ENCODE results near the gene KCNB1. TPM values are rescaled to one million over a fixed set of nuclear protein-coding genes. Genes with fewer than 3 reads are reported as not detected.
A peak's percentile ranks its signal among the peaks of the same experiment; 100 is the strongest.

The KCNB1 gene
- polyA plus RNA-seq, 1 donor from 2014 or later = 3.6 TPM

GRCh38 chr20:49510562-49511122 lies 28.2 kb upstream of the KCNB1 start:
- Histone ChIP-seq H3K4me2 (ENCODE audit: low read length) (no peak overlapping the region), H3K27ac (ENCODE audit: low read length) (no peak overlapping the region), H3F3A (ENCODE audit: insufficient read depth, low read length, poor library complexity, severe bottlenecking) (no peaks in the 10 kb centered on the region), H2AFZ (ENCODE audit: low read depth, low read length) (no peak overlapping the region), H3K36me3 (ENCODE audit: insufficient read depth, low read length) (no peaks in the 10 kb centered on the region), H3K9me3 (ENCODE audit: low read length) (no peaks in the 10 kb centered on the region), H3K27me3 (ENCODE audit: insufficient read depth, low read depth, low read length) (no peaks in the 10 kb centered on the region), H3K4me3 (ENCODE audit: low read length) (no peak overlapping the region), H4K20me1 (ENCODE audit: insufficient read depth) (no peaks in the 10 kb centered on the region), H3K79me2 (replicated peaks; ENCODE audit: insufficient read depth, low read length) (no peaks in the 10 kb centered on the region), H3K9me2 (ENCODE audit: insufficient read depth, low read length) (no peaks in the 10 kb centered on the region), H3K9ac (ENCODE audit: low read length) (no peak overlapping the region)
- TF ChIP-seq SMC3 (conservative IDR thresholded peaks at IDR 0.05; ENCODE audit: poor library complexity) = no peak
- TF ChIP-seq, protein P1, sequence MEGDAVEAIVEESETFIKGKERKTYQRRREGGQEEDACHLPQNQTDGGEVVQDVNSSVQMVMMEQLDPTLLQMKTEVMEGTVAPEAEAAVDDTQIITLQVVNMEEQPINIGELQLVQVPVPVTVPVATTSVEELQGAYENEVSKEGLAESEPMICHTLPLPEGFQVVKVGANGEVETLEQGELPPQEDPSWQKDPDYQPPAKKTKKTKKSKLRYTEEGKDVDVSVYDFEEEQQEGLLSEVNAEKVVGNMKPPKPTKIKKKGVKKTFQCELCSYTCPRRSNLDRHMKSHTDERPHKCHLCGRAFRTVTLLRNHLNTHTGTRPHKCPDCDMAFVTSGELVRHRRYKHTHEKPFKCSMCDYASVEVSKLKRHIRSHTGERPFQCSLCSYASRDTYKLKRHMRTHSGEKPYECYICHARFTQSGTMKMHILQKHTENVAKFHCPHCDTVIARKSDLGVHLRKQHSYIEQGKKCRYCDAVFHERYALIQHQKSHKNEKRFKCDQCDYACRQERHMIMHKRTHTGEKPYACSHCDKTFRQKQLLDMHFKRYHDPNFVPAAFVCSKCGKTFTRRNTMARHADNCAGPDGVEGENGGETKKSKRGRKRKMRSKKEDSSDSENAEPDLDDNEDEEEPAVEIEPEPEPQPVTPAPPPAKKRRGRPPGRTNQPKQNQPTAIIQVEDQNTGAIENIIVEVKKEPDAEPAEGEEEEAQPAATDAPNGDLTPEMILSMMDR (IDR thresholded peaks at IDR 0.05; ENCODE audit: poor library complexity, severe bottlenecking) = no peak
- TF ChIP-seq TAF1 (IDR thresholded peaks at IDR 0.05; ENCODE audit: low read depth) = no peak
- no peak for TF ChIP-seq RAD21 (conservative IDR thresholded peaks at IDR 0.05)
- TF ChIP-seq MXI1 (conservative IDR thresholded peaks at IDR 0.05; ENCODE audit: poor library complexity, severe bottlenecking) = no peak
- TF ChIP-seq EZH2 (IDR thresholded peaks at IDR 0.05; ENCODE audit: borderline replicate concordance, insufficient read depth, low read length, poor library complexity, severe bottlenecking) = no peak
- no peak for TF ChIP-seq POLR2AphosphoS5 (IDR thresholded peaks at IDR 0.05)
- TF ChIP-seq, protein P2, sequence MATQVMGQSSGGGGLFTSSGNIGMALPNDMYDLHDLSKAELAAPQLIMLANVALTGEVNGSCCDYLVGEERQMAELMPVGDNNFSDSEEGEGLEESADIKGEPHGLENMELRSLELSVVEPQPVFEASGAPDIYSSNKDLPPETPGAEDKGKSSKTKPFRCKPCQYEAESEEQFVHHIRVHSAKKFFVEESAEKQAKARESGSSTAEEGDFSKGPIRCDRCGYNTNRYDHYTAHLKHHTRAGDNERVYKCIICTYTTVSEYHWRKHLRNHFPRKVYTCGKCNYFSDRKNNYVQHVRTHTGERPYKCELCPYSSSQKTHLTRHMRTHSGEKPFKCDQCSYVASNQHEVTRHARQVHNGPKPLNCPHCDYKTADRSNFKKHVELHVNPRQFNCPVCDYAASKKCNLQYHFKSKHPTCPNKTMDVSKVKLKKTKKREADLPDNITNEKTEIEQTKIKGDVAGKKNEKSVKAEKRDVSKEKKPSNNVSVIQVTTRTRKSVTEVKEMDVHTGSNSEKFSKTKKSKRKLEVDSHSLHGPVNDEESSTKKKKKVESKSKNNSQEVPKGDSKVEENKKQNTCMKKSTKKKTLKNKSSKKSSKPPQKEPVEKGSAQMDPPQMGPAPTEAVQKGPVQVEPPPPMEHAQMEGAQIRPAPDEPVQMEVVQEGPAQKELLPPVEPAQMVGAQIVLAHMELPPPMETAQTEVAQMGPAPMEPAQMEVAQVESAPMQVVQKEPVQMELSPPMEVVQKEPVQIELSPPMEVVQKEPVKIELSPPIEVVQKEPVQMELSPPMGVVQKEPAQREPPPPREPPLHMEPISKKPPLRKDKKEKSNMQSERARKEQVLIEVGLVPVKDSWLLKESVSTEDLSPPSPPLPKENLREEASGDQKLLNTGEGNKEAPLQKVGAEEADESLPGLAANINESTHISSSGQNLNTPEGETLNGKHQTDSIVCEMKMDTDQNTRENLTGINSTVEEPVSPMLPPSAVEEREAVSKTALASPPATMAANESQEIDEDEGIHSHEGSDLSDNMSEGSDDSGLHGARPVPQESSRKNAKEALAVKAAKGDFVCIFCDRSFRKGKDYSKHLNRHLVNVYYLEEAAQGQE (IDR thresholded peaks at IDR 0.05; ENCODE audit: borderline replicate concordance) = no peak
- TF ChIP-seq EP300 (conservative IDR thresholded peaks at IDR 0.05; ENCODE audit: poor library complexity, severe bottlenecking) = no peak

DNA sequence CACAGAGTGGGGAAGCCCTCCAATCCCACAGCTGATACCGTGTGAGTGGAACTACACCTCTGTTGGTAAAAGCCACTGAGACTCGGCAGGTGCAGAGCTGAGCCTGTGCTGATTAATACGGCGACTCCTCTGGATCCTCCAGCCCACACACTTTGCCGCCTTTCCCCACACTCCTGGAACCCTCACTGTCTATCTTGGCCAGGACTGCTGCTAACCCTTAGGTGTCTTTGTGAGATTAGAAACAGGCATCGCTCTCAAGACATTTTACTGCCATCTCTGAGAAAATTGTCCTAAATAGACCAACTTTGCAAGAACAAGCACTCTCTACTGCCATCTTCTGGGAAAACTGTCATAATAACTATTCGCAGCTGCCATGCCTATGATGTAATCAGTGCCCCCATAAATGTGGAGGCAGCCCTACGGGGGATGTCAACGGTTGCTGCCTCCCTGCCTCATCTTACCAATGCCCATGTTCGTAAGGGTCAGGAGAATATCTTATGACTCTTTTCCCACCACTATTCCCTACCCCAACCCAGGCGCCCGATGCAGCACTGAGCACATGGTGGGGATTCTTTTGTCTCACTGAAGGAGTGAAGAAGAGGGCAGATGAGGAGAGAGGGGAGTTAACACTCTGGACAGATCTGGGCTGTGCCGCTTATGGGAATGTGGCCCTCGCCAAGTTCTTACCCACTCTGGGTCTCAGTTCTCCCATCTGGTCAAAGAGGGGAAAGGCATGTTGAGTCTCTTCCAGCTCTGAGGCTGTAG lies 26.1 kb upstream of the KCNB1 start:
- peak overlapping the region; percentile 37 for H2AFZ ChIP-seq (ENCODE audit: low read depth, low read length)
- H3K9me3 ChIP-seq (ENCODE audit: low read length) = no peaks in the 10 kb centered on the region
- H3K4me3 ChIP-seq (ENCODE audit: low read length) = no peak overlapping the region
- peak overlapping the region; percentile 51 for H3K27ac ChIP-seq (ENCODE audit: low read length)
- H3K9ac ChIP-seq (ENCODE audit: low read length) = peak overlapping the region; percentile 27
- H3K36me3 ChIP-seq (ENCODE audit: insufficient read depth, low read length) = no peaks in the 10 kb centered on the region
- no peaks in the 10 kb centered on the region for H3K27me3 ChIP-seq (ENCODE audit: insufficient read depth, low read depth, low read length)
- H3K4me2 ChIP-seq (ENCODE audit: low read length) = no peak overlapping the region
- no peaks in the 10 kb centered on the region for H3K79me2 ChIP-seq (replicated peaks; ENCODE audit: insufficient read depth, low read length)
- no peak for TF ChIP-seq TAF1 (IDR thresholded peaks at IDR 0.05; ENCODE audit: low read depth)
- TF ChIP-seq RAD21 (conservative IDR thresholded peaks at IDR 0.05) = peak; percentile 90
- TF ChIP-seq, protein P1 (IDR thresholded peaks at IDR 0.05; ENCODE audit: poor library complexity, severe bottlenecking) = peak; percentile 94
- TF ChIP-seq SMC3 (conservative IDR thresholded peaks at IDR 0.05; ENCODE audit: poor library complexity) = peak; percentile 95
- H3F3A ChIP-seq (ENCODE audit: insufficient read depth, low read length, poor library complexity, severe bottlenecking) = no peaks in the 10 kb centered on the region
- H4K20me1 ChIP-seq (ENCODE audit: insufficient read depth) = no peaks in the 10 kb centered on the region
- no peaks in the 10 kb centered on the region for H3K9me2 ChIP-seq (ENCODE audit: insufficient read depth, low read length)
